GM23338 (cell line): Measurements from ENCODE around the gene GRXCR2.

Source experiments
- CTCF ChIP-seq, 2 experiments: fragments of 200-600 bp in 1 of 2; sonication (generic) in 1 of 2; conservative IDR thresholded peaks; 2 replicates each; pipeline versions ENCODE4 v1.5.1 to v1.6.1; 2016 to 2017; ENCODE audit warnings: antibody characterized with exemption in 2 of 2, low read depth in 2 of 2, mild to moderate bottlenecking in 2 of 2, moderate library complexity in 1 of 2
- ETS1 ChIP-seq: IDR thresholded peaks from 2 replicates; pipeline ENCODE4 v1.6.1; 2016; ENCODE audit warnings: antibody characterized with exemption
- EZH2 ChIP-seq: fragments of 200-600 bp; sonication (generic); IDR thresholded peaks from one replicate; pipeline ENCODE4 v1.8.0; 2017; ENCODE audit warnings: antibody characterized with exemption, mild to moderate bottlenecking, low read depth; ENCODE audit not compliant: unreplicated experiment
- JUNB ChIP-seq: IDR thresholded peaks from one replicate; pipeline ENCODE4 v1.6.1; 2016; ENCODE audit warnings: antibody characterized with exemption; ENCODE audit not compliant: unreplicated experiment
- POLR2AphosphoS5 ChIP-seq: IDR thresholded peaks from 2 replicates; pipeline ENCODE4 v1.6.1; 2016; ENCODE audit warnings: antibody characterized with exemption, low read depth
- TF ChIP-seq, protein P1 (sequence below): fragments of 250-450 bp; sonication (Bioruptor Pico); IDR thresholded peaks from 2 replicates; pipeline ENCODE4 v1.5.0; 2020; ENCODE audit warnings: mild to moderate bottlenecking, moderate library complexity

DNA sequence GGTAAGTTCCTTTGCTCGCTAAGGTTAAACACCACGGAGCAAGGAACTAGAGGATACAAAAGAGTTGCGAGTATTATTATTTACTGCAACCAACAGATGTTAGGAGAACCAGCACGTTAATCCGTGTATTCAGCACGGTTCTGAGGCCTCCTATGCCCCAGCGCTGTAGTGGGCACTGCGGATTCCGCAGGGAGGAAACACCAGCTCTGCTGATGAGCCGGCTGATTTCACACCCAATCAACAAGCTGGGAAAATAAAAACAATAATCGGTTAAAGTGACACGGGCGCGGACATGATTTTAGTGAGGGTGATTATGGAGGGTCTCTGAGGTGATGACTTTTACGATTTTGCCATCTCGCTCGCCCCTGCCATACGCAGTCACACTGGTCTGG lies 37.0 kb downstream of the GRXCR2 start:
- TF ChIP-seq CTCF (conservative IDR thresholded peaks at IDR 0.05; ENCODE audit: low read depth in 2 of 2) (no peak), POLR2AphosphoS5 (no peak), JUNB (no peak), ETS1 (no peak), EZH2 (no peak)
- TF ChIP-seq, protein P1, sequence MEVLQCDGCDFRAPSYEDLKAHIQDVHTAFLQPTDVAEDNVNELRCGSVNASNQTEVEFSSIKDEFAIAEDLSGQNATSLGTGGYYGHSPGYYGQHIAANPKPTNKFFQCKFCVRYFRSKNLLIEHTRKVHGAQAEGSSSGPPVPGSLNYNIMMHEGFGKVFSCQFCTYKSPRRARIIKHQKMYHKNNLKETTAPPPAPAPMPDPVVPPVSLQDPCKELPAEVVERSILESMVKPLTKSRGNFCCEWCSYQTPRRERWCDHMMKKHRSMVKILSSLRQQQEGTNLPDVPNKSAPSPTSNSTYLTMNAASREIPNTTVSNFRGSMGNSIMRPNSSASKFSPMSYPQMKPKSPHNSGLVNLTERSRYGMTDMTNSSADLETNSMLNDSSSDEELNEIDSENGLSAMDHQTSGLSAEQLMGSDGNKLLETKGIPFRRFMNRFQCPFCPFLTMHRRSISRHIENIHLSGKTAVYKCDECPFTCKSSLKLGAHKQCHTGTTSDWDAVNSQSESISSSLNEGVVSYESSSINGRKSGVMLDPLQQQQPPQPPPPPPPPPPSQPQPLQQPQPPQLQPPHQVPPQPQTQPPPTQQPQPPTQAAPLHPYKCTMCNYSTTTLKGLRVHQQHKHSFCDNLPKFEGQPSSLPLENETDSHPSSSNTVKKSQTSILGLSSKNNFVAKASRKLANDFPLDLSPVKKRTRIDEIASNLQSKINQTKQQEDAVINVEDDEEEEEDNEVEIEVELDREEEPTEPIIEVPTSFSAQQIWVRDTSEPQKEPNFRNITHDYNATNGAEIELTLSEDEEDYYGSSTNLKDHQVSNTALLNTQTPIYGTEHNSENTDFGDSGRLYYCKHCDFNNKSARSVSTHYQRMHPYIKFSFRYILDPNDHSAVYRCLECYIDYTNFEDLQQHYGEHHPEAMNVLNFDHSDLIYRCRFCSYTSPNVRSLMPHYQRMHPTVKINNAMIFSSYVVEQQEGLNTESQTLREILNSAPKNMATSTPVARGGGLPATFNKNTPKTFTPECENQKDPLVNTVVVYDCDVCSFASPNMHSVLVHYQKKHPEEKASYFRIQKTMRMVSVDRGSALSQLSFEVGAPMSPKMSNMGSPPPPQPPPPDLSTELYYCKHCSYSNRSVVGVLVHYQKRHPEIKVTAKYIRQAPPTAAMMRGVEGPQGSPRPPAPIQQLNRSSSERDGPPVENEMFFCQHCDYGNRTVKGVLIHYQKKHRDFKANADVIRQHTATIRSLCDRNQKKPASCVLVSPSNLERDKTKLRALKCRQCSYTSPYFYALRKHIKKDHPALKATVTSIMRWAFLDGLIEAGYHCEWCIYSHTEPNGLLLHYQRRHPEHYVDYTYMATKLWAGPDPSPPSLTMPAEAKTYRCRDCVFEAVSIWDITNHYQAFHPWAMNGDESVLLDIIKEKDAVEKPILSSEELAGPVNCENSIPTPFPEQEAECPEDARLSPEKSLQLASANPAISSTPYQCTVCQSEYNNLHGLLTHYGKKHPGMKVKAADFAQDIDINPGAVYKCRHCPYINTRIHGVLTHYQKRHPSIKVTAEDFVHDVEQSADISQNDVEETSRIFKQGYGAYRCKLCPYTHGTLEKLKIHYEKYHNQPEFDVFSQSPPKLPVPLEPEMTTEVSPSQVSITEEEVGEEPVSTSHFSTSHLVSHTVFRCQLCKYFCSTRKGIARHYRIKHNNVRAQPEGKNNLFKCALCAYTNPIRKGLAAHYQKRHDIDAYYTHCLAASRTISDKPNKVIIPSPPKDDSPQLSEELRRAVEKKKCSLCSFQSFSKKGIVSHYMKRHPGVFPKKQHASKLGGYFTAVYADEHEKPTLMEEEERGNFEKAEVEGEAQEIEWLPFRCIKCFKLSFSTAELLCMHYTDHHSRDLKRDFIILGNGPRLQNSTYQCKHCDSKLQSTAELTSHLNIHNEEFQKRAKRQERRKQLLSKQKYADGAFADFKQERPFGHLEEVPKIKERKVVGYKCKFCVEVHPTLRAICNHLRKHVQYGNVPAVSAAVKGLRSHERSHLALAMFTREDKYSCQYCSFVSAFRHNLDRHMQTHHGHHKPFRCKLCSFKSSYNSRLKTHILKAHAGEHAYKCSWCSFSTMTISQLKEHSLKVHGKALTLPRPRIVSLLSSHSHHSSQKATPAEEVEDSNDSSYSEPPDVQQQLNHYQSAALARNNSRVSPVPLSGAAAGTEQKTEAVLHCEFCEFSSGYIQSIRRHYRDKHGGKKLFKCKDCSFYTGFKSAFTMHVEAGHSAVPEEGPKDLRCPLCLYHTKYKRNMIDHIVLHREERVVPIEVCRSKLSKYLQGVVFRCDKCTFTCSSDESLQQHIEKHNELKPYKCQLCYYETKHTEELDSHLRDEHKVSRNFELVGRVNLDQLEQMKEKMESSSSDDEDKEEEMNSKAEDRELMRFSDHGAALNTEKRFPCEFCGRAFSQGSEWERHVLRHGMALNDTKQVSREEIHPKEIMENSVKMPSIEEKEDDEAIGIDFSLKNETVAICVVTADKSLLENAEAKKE, result no peak
